Measurements from ENCODE around the gene DZIP1.

The DZIP1 gene

DNA sequence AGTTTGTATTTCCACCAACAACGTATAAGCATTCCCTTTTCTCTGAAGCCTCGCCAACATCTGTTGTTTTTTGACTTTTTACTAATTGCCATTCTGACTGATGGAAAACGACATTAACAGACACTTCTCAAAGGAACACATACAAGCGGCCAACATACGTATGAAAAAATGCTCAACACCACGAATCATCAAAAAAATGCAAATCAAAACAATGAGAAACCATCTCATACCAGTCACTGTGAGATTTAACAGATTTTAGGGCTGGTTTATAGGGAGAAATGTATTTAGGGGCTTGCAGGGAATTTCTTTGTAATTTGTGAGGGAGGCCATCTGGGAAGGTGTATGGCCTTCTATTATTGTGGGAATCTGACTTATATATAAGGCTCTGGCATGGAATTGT lies 2.8 kb upstream of the DZIP1 start:
- ATAC-seq: no peak
- TF ChIP-seq, protein P1, sequence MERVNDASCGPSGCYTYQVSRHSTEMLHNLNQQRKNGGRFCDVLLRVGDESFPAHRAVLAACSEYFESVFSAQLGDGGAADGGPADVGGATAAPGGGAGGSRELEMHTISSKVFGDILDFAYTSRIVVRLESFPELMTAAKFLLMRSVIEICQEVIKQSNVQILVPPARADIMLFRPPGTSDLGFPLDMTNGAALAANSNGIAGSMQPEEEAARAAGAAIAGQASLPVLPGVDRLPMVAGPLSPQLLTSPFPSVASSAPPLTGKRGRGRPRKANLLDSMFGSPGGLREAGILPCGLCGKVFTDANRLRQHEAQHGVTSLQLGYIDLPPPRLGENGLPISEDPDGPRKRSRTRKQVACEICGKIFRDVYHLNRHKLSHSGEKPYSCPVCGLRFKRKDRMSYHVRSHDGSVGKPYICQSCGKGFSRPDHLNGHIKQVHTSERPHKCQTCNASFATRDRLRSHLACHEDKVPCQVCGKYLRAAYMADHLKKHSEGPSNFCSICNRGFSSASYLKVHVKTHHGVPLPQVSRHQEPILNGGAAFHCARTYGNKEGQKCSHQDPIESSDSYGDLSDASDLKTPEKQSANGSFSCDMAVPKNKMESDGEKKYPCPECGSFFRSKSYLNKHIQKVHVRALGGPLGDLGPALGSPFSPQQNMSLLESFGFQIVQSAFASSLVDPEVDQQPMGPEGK (CRISPR knock-in tag; IDR thresholded peaks at IDR 0.05; ENCODE audit: borderline replicate concordance): no peak
- TF ChIP-seq TCF4 (CRISPR knock-in tag; IDR thresholded peaks at IDR 0.05; ENCODE audit: borderline replicate concordance) (no peak), CSDC2 (CRISPR knock-in tag; IDR thresholded peaks at IDR 0.05) (no peak), ZC3H10 (CRISPR knock-in tag; IDR thresholded peaks at IDR 0.05) (no peak), ZFP30 (CRISPR knock-in tag; IDR thresholded peaks at IDR 0.05) (no peak), ISL1 (CRISPR knock-in tag; IDR thresholded peaks at IDR 0.05) (no peak), OSR1 (CRISPR knock-in tag; IDR thresholded peaks at IDR 0.05) (no peak), GLIS3 (CRISPR knock-in tag; IDR thresholded peaks at IDR 0.05) (no peak), TOX (CRISPR knock-in tag; IDR thresholded peaks at IDR 0.05; ENCODE audit: borderline replicate concordance) (no peak), ARNTL (CRISPR knock-in tag; IDR thresholded peaks at IDR 0.05; ENCODE audit: borderline replicate concordance, low read depth) (no peak), BACH2 (CRISPR knock-in tag; IDR thresholded peaks at IDR 0.05; ENCODE audit: borderline replicate concordance) (no peak), RARB (CRISPR knock-in tag; IDR thresholded peaks at IDR 0.05) (no peak), ZNF70 (CRISPR knock-in tag; IDR thresholded peaks at IDR 0.05) (no peak), ZNF8 (CRISPR knock-in tag; IDR thresholded peaks at IDR 0.05) (no peak), ZFP3 (CRISPR knock-in tag; IDR thresholded peaks at IDR 0.05) (no peak)
- TF ChIP-seq, protein P2, sequence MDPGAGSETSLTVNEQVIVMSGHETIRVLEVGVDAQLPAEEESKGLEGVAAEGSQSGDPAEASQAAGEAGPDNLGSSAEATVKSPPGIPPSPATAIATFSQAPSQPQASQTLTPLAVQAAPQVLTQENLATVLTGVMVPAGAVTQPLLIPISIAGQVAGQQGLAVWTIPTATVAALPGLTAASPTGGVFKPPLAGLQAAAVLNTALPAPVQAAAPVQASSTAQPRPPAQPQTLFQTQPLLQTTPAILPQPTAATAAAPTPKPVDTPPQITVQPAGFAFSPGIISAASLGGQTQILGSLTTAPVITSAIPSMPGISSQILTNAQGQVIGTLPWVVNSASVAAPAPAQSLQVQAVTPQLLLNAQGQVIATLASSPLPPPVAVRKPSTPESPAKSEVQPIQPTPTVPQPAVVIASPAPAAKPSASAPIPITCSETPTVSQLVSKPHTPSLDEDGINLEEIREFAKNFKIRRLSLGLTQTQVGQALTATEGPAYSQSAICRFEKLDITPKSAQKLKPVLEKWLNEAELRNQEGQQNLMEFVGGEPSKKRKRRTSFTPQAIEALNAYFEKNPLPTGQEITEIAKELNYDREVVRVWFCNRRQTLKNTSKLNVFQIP (CRISPR knock-in tag; IDR thresholded peaks at IDR 0.05; ENCODE audit: borderline replicate concordance, low read depth): no peak
- TF ChIP-seq, protein P3, sequence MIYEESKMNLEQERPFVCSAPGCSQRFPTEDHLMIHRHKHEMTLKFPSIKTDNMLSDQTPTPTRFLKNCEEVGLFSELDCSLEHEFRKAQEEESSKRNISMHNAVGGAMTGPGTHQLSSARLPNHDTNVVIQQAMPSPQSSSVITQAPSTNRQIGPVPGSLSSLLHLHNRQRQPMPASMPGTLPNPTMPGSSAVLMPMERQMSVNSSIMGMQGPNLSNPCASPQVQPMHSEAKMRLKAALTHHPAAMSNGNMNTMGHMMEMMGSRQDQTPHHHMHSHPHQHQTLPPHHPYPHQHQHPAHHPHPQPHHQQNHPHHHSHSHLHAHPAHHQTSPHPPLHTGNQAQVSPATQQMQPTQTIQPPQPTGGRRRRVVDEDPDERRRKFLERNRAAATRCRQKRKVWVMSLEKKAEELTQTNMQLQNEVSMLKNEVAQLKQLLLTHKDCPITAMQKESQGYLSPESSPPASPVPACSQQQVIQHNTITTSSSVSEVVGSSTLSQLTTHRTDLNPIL (CRISPR knock-in tag; IDR thresholded peaks at IDR 0.05; ENCODE audit: low read depth): no peak

DNA sequence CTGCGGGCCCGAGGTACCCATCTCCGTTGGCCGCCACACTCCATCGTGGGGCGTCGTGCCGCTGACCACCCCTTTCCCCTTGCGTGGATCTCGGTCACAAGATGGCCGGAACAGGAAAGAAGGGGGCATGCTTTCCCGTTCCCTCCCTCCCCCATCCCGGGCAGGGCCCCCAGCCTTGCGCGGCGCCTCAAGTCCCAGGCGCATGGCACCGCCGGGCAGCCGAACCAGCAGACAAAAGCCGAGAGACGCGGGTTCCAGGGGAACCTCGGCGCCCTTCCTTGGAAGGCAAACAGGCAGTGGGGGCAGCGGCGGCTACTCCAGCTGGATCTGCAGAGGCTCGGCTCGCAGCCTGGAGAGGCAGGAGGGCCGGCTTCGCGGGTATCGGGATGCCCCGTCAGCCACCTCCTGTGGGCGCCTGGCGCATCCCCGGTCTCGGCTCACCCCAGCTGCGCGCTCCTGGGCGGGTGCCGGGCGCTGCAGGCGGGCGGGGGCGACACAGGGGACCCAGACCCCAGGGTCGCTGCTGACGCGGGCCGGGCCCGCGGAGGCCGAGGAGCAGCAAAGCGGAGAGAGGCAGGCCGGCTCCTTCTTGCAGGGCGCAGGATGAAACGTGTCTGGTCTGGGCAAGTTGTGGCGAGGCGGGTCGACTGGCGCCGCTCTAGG lies 439 bp downstream of the DZIP1 start:
- TF ChIP-seq, protein P1 (CRISPR knock-in tag; IDR thresholded peaks at IDR 0.05; ENCODE audit: borderline replicate concordance): 0 out of 2 replicates have a peak, but pooled peaks have one; percentile 43
- TF ChIP-seq ZNF70 (CRISPR knock-in tag; IDR thresholded peaks at IDR 0.05): no peak
- peak; percentile 77 for ATAC-seq

DNA sequence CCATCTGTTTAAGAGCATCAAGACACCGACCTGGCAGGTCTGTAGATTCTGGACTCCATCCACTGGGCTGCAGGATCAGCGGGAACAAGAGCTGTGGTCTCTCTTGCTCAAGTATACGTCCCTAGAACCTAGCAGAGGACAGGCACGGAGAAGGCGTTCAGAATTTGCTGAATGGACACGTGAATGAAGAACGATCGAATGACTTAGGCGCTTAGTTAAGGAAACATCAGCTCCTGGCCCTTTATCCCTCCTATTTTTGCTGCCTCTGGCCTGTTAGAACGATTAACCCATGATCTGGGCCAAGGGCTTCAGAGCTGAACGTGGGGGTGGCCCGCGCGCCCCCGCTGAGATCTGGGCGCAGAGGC lies 953 bp downstream of the DZIP1 start:
- ATAC-seq: peak; percentile 45
- TF ChIP-seq TOX (CRISPR knock-in tag; IDR thresholded peaks at IDR 0.05; ENCODE audit: borderline replicate concordance) (no peak), ZC3H10 (CRISPR knock-in tag; IDR thresholded peaks at IDR 0.05) (no peak), CSDC2 (CRISPR knock-in tag; IDR thresholded peaks at IDR 0.05) (no peak), OSR1 (CRISPR knock-in tag; IDR thresholded peaks at IDR 0.05) (no peak), BACH2 (CRISPR knock-in tag; IDR thresholded peaks at IDR 0.05; ENCODE audit: borderline replicate concordance) (no peak), ESRRG (CRISPR knock-in tag; IDR thresholded peaks at IDR 0.05) (no peak), ZNF8 (CRISPR knock-in tag; IDR thresholded peaks at IDR 0.05) (no peak), PPARA (CRISPR knock-in tag; IDR thresholded peaks at IDR 0.05; ENCODE audit: borderline replicate concordance) (no peak), ARNTL (CRISPR knock-in tag; IDR thresholded peaks at IDR 0.05; ENCODE audit: borderline replicate concordance, low read depth) (no peak), ZFP3 (CRISPR knock-in tag; IDR thresholded peaks at IDR 0.05) (no peak)
- TF ChIP-seq, protein P4, sequence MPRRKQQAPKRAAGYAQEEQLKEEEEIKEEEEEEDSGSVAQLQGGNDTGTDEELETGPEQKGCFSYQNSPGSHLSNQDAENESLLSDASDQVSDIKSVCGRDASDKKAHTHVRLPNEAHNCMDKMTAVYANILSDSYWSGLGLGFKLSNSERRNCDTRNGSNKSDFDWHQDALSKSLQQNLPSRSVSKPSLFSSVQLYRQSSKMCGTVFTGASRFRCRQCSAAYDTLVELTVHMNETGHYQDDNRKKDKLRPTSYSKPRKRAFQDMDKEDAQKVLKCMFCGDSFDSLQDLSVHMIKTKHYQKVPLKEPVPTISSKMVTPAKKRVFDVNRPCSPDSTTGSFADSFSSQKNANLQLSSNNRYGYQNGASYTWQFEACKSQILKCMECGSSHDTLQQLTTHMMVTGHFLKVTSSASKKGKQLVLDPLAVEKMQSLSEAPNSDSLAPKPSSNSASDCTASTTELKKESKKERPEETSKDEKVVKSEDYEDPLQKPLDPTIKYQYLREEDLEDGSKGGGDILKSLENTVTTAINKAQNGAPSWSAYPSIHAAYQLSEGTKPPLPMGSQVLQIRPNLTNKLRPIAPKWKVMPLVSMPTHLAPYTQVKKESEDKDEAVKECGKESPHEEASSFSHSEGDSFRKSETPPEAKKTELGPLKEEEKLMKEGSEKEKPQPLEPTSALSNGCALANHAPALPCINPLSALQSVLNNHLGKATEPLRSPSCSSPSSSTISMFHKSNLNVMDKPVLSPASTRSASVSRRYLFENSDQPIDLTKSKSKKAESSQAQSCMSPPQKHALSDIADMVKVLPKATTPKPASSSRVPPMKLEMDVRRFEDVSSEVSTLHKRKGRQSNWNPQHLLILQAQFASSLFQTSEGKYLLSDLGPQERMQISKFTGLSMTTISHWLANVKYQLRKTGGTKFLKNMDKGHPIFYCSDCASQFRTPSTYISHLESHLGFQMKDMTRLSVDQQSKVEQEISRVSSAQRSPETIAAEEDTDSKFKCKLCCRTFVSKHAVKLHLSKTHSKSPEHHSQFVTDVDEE (CRISPR knock-in tag; IDR thresholded peaks at IDR 0.05): no peak
- TF ChIP-seq, protein P5, sequence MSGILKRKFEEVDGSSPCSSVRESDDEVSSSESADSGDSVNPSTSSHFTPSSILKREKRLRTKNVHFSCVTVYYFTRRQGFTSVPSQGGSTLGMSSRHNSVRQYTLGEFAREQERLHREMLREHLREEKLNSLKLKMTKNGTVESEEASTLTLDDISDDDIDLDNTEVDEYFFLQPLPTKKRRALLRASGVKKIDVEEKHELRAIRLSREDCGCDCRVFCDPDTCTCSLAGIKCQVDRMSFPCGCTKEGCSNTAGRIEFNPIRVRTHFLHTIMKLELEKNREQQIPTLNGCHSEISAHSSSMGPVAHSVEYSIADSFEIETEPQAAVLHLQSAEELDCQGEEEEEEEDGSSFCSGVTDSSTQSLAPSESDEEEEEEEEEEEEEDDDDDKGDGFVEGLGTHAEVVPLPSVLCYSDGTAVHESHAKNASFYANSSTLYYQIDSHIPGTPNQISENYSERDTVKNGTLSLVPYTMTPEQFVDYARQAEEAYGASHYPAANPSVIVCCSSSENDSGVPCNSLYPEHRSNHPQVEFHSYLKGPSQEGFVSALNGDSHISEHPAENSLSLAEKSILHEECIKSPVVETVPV (CRISPR knock-in tag; IDR thresholded peaks at IDR 0.05): no peak
- TF ChIP-seq, protein P3 (CRISPR knock-in tag; IDR thresholded peaks at IDR 0.05; ENCODE audit: low read depth): no peak
